GM18505 (cell line): ENCODE measurements around the gene GRIK3.

Experiments used
- ATAC-seq: cut with Tn5 transposase; IDR thresholded peaks from one replicate; pipeline ENCODE4 v1.9.1; 2021; ENCODE audit not compliant: unreplicated experiment
- POLR2A ChIP-seq: IDR thresholded peaks from 4 replicates; pipeline ENCODE4 v1.6.1; 2011; ENCODE audit warnings: borderline replicate concordance; ENCODE audit not compliant: insufficient read depth, insufficient read length; ENCODE audit errors: extremely low read depth

Gene GRIK3

GRCh38 chr1:36988321-36988720 lies 46.0 kb downstream of the GRIK3 start:
- ATAC-seq, result no peak

GRCh38 chr1:36987276-36987675 lies 47.0 kb downstream of the GRIK3 start:
- TF ChIP-seq POLR2A, result no peak
- no peak for ATAC-seq

More at GRCh38 chr1:36988321-36988720, 46.0 kb downstream of the GRIK3 start:
- TF ChIP-seq POLR2A, result no peak

DNA sequence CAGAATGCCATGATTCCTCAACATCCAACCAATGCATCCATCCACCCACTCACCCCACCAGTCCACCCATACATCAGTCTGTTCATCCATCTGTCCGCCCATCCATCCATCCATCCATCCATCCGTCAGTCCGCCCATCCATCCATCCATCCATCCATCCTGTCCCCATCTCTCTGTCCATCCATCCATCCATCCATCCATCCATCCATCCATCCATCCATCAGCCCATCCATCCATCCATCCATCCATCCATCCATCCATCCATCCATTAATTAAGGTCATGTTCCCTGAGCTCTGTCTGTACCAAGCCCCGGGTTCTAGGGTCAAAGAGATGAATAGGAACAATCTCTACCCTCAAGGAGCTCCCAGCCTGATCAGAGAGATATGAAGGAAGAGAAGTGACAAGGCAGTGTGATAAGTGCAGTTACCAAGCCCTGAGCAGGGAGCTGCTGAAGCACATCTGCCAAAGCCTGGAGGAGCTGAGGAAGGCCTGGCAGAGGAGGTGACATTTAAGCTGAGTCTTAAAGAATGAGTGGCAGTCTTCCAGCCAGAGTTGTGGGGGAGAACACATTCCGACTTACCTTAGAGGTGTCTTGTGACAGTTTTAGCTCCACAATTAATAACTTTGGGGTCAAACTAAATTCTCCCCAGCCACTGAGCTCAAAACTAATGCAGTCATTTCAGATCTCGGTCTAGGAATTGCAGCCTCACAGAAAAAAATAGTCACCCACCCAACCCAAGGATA lies 47.9 kb downstream of the GRIK3 start:
- TF ChIP-seq POLR2A, result no peak
- no peak for ATAC-seq

DNA sequence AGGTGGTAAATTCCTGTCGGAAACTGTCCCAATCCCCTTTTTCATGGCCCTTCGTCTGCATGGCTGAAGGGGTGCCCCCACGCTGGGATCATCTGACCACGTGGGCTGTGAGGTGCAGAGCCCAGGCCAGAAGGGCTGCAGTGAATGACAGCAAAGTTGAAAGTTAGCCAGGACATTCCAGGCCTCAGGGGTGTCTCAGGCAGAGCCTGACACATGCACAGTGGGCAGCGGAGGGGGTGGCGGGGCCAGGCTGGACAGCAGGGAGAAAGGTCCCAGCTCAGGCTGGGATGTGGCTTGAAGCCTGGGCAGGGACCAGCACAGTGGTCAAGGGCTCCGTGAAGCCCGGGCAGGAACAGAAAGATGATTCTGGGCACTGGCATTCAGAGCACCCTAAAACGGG lies 49.6 kb downstream of the GRIK3 start:
- TF ChIP-seq POLR2A, result no peak

DNA sequence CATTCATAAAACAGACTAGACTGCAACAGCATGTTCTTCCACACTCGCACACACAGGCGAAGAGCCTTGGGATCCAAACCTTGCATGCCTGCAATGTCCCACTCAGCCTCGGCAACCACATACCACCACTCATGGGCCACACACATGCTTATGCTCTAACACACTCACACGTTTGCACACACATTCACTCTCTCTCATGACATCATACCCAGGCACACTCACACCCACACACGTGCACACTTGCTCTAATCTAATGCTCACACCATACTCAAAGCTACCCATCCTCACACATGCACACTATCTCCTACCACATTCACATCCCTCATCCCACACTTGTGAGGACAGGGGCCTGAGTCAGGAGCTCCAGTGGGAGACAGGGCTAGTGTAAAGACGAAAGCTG lies 50.3 kb downstream of the GRIK3 start:
- no peak for TF ChIP-seq POLR2A
- no peak for ATAC-seq

More for the DNA sequence above, 49.6 kb downstream of the GRIK3 start:
- no peak for ATAC-seq

DNA sequence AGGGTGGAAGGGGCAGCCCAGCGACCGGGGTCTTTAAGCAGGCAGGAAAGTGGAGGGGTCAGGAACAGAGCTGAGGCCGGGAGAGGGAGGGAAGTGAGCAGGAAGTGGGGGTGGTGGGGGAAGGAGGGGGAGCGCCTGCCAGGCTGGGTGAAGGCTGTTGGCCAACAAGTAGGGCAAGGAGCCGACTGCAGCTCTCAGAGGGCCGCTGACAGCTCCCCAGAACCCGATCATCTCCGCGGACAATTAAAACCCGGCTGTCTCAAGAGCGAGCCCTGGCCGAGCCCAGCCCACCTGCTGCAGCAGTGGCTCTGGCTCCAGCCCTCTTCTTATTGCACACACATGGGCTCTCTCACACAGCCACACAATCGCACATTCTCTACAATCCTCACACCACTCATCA lies 51.6 kb downstream of the GRIK3 start:
- no peak for TF ChIP-seq POLR2A

GRCh38 chr1:36981771-36982622 lies 52.3 kb downstream of the GRIK3 start:
- no peak for ATAC-seq
- no peak for TF ChIP-seq POLR2A

More for the DNA sequence above, 51.6 kb downstream of the GRIK3 start:
- ATAC-seq, result no peak

- no peak for TF ChIP-seq POLR2A
- no peak for ATAC-seq
These were observed 53.2 kb downstream of the GRIK3 start for GRCh38 chr1:36981126-36981525.

DNA sequence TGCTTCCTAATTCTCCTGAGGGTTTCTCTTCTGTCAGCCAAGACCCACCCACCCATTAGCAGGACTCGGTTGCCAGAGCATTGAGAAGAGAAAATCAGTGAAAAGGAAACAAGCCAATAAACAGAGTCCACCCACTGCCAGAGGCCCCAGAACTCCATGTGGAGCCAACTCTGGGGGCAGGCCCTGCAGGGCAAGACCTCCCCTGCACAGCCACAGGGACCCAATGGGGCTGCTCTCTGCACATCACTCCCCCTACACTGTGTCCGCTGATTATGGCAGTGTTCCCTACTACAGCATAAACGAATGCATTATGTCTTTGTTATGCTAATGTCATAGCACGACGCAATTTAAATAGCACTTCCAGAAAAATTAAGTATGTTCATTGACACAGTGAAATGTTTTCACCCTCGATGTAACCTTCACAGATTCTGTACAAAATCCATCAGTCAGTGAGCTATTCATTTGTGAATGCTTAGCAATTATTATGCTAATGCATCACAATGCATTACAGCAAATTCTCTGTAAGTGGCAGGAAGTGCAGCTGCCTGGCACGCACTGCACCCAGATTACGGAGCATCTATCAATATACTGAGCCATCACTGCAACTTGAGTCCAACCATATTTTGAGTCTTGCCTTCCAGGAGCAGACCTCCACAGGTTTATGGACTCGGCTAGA lies 56.4 kb downstream of the GRIK3 start:
- no peak for TF ChIP-seq POLR2A
- ATAC-seq, result no peak

- ATAC-seq, result no peak
- TF ChIP-seq POLR2A, result no peak
These were observed 58.7 kb downstream of the GRIK3 start for GRCh38 chr1:36975642-36976041.

DNA sequence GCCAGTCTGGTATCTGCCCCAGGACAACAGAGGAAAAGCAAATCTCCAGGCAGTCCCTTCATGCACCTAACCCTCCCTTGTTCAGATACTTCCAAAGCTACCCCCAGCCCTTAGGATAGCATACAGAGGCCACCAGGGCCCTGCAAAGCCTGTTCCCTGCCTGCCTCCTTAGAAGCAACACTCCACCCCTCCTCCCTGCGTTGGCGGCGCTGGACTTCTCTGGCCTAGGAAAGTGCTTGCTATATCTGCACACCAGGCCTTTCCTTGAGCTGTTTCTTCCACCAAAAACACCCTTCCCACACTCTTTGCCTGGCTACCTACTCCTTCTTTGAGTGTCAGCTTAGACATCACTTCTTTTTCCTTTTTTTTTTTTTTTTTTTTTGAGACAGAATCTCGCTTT lies 61.3 kb downstream of the GRIK3 start:
- ATAC-seq, result no peak
- no peak for TF ChIP-seq POLR2A

- no peak for TF ChIP-seq POLR2A
- ATAC-seq, result no peak
These were observed 62.3 kb downstream of the GRIK3 start for GRCh38 chr1:36971852-36972618.

DNA sequence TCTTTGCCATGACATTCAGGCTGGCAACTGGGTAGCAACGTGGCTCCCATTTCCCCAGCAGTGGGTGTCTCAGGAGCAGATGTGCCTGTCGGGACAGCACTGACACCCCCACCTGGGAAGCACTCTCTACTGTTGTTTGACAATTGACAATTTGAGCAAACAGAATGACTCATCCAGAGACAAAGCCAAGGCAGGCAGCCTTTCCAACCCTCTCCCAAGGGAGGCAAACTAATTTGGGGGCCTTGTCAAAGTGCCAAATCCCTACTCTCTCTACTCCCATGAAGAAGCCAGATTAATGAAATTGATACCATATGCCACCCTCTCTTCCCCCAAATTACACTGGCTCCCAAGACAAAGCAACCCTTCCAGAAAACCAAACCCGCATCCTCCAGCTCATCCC lies 65.6 kb downstream of the GRIK3 start:
- no peak for TF ChIP-seq POLR2A
- no peak for ATAC-seq

GRCh38 chr1:36966242-36966641 lies 68.1 kb downstream of the GRIK3 start:
- no peak for TF ChIP-seq POLR2A
- no peak for ATAC-seq
